HG03025 (cell line): ENCODE data around the gene FBXW8.
A peak's percentile ranks its signal among the peaks of the same experiment; 100 is the strongest.

Experiments
- ATAC-seq: cut with Tn5 transposase; IDR thresholded peaks from one replicate; pipeline ENCODE4 v1.9.1; 2021; ENCODE audit warnings: mild to moderate bottlenecking, moderate library complexity; ENCODE audit not compliant: unreplicated experiment, low FRiP score

Gene FBXW8

DNA sequence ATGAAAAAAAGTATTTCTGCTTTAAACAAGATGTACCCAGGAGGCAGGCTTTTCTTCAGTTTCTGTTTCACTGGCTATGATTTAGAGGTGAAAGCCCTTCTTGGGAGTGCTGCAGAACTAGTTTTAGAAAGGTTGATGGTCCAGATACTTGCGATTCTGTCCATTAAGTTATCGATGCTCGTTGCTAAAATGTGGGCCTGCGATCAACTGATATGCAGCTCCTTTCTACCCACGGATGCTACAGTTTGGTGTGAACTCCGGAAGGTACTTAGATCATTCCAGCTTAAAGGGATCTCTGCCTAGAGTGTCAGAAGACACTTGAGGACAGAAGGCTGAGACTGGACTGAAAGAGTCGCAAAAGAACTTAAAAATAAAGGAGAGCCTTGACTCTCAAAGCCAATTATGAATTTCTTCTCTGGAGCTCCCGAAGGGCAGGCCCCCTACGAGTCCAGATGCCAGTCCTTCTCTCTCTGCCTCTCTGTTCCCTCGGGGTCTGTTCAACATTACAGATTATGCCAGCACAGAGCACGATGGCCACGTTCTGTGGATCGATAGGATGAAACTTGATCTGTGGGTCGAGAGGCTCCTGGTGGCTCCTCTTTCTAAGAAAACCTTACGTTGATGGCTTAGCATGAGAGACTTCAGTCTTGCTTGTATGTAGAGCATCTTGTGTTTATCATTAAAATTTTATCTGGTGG is 40.0 kb downstream of the FBXW8 start:
- no peak for ATAC-seq

DNA sequence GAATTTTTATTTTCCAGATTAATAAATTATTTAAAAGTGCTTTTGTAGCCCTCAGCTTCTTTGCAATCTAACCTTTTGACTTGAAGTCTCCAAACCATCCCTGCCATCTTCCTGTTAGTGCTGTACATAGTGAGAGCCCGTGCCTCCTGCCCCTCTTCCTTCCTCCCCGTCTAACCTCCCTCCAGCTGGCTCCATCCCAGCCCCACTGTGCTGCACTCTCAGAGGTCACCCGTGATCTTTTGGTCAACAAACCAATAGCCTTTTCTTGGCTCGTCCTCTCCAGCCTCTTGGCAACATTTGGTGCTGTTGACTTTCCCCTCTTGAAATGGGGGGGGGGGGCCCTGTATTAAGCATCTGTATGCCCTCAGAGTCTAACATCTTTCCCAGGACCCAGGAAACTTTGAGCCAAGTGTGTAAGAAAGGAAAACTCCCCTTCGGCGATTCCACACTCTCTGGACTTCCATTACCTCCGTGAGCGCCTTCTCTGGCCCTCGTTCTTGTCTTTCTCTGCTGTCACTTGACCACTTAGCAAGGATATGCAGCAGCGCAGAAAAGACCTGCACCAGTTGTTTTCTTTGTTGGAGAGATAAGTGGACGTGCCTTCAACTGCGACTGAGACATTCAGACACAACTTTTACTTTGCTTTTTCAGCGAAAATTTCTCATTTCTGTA is 44.1 kb downstream of the FBXW8 start:
- ATAC-seq: no peak

- no peak for ATAC-seq
Observed at GRCh38 chr12:116955382-116956021, 44.8 kb downstream of the FBXW8 start.

DNA sequence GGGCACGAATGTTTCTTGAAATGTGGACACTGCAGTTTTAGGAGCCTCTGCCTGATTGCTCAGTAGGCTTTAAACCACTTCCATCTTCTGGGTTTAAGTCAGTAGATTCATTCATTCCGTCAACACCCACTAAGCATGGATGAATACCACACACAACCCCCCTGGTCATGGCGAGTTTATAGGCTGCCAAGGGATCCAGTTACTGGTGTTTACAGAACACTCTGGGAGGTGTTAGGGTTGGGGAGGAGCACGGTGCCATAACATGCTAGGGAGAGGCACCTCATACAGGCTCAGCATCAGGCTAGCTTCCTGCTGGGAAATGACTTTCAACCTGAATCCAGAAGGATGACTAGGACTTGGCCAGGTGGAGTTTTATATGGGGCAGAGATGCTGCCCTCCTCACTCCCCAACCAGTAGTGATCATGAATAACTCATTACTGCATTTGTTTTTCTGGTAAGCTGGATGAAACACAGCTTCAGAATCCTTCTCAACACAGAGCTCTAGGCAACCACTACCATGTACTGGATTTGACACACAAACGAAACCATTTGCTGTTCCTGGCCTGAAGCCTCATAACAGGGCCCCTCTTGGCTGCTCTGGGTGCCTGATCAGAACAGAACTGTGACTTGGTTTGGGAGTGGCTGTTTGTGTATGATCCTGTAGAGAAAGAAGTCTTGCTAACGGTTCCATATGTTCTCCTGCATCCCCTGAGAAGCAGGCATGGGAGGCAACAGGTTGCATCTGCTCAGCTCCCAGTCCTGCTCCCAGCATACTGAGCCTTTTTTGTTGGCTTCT is 47.9 kb downstream of the FBXW8 start:
- ATAC-seq: no peak

- no peak for ATAC-seq
Observed at GRCh38 chr12:116959198-116959460, 48.4 kb downstream of the FBXW8 start.

DNA sequence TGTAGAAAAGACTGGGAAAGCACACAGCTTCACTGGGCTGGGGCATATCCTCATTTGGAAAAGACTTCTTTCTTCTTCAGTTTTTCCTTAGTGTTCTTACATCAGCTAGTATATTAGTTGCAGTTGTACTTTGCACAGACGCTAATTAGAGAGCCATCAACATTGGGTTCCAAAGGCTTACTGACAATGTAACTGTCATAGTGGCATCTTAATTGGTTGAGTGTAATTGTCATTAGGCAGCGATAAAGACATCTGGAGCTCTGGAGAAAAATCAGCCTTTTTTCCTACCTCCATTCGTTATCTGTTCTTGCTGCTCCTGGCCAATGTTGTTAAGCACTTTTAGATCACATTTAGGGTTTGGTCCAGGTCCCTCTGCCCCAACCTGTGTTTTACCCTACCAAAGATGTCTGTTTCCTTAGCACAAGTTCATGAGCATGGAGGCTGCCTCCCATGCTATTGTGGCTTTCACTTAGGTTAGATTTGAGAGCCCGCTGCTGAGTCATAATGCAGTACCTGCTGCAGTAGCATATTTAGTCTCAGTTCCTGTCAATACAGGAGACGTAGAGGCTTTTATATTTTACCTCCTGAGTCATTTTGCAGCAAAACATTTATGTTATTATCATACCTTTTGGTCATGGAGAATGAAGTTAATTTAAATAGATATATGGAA is 49.2 kb downstream of the FBXW8 start:
- peak; percentile 91 for ATAC-seq

DNA sequence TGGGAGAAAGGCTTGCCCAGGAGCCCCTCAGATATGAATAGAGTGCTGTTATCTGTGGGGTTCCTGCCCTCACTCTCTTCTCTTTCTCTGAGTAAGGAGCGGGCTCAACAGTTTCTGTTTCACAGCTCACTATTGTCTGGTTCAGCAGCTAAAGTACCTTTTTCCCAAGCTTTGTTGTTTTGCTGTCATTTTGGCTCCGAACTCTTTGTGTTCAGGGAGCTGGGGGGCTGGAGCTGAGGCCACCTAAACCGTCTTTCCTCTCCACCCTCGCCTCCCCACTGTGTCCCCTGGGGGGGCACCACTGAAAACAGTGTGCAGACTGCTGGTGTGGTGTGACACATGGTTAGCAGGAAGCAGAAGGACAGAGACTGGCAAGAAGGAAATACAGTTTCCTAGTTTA is 51.4 kb downstream of the FBXW8 start:
- ATAC-seq: no peak

- no peak for ATAC-seq
Observed at GRCh38 chr12:116962783-116963356, 52.1 kb downstream of the FBXW8 start.

- ATAC-seq: no peak
Observed at GRCh38 chr12:116964054-116965050, 53.6 kb downstream of the FBXW8 start.

DNA sequence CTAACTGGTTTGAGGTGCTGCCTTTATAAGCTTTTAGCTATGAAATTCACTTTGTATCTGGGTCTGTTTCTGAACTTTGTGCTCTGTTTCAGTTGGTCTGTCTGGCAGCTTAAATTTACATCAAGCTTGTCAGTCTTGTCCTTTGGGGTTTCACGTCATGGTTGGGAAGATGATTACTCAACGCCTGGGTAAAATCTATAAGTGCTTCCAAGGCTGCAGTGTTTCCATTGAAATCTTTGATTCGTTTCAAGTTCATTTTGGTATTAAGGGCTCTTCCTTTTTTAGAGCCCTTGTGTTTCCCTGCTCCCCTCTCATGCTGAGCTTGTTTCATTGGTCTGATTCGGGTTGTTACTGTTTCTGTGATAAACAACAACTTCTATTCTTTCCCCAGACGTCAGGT is 58.2 kb downstream of the FBXW8 start:
- ATAC-seq: no peak

- no peak for ATAC-seq
Observed at GRCh38 chr12:116969615-116970585, 59.1 kb downstream of the FBXW8 start.

DNA sequence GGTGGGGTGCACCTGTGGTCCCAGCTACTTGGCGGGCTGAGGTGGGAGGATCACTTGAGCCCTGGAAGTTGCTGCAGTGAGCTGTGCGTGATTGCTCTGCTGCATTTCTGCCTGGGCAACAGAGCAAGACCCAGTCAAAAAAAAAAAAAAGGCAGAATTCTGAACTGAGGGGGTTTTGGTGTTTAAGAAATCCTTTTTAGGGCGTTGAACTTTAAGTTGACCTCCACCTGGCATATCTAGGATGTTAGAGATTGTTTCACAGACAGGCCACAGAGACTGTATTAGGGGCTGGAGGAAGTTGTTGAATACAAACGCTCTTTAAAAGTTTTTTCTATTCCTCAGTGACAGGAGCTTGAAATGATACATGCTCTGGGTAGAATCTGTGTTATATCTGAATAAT is 60.5 kb downstream of the FBXW8 start:
- no peak for ATAC-seq

DNA sequence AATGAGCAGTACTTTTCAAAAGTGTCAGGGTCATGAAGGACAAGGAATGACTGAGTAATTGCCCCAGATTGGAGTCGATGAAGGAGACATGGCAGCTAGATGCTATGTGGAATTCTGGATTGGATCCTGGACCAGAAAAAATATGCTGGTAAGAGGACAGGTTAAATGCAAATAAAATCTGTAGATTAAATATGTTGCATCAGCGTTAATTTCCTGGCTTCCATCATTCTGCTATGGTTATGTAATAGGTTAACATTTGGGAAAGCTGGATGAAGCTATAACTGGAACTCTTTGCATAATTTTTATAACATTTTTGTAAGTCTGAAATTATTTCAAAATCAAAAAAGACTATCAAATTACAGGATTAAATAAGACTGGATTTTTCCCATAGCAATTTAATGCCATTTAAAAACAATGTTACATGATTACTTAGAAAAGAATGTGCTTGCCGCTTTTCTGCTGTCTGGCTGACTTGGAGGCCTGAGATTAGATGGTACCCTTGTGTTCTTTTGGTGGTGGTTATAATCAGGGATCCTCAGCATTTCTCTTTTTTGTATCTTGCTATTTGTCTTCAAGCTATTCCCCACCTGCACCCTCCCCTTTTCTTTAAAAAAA is 65.1 kb downstream of the FBXW8 start:
- ATAC-seq: no peak

- ATAC-seq: no peak
Observed at GRCh38 chr12:116977465-116978380, 67.0 kb downstream of the FBXW8 start.

GRCh38 chr12:116978791-116979508 is 68.2 kb downstream of the FBXW8 start:
- ATAC-seq: no peak

GRCh38 chr12:116980083-116980482 is 69.3 kb downstream of the FBXW8 start:
- ATAC-seq: no peak
